GM19468 (cell line): ENCODE results near the gene ZNF662.

ENCODE experiments used
- ATAC-seq: cut with Tn5 transposase; IDR thresholded peaks from one replicate; pipeline ENCODE4 v1.9.1; 2021; ENCODE audit warnings: mild to moderate bottlenecking, moderate library complexity, moderate number of reproducible peaks; ENCODE audit not compliant: unreplicated experiment; ENCODE audit errors: extremely low read depth

ZNF662 gene

GRCh38 chr3:42886294-42886822, 19.6 kb upstream of the ZNF662 start:
- ATAC-seq, result no peak

GRCh38 chr3:42887084-42887483, 18.9 kb upstream of the ZNF662 start:
- ATAC-seq, result no peak

- no peak for ATAC-seq
Measured at GRCh38 chr3:42891042-42891441, 14.9 kb upstream of the ZNF662 start.

- ATAC-seq, result no peak
Measured at GRCh38 chr3:42892169-42892568, 13.8 kb upstream of the ZNF662 start.

GRCh38 chr3:42892807-42893206, 13.1 kb upstream of the ZNF662 start:
- no peak for ATAC-seq

- ATAC-seq, result no peak
Measured at GRCh38 chr3:42894698-42895579, 11.0 kb upstream of the ZNF662 start.

GRCh38 chr3:42895580-42895868, 10.4 kb upstream of the ZNF662 start:
- no peak for ATAC-seq

- no peak for ATAC-seq
Measured at GRCh38 chr3:42898896-42899675, 6.9 kb upstream of the ZNF662 start.

GRCh38 chr3:42900226-42901072, 5.5 kb upstream of the ZNF662 start:
- ATAC-seq, result no peak

- ATAC-seq, result no peak
Measured at GRCh38 chr3:42901073-42901415, 4.9 kb upstream of the ZNF662 start.

- ATAC-seq, result no peak
Measured at GRCh38 chr3:42902257-42902656, 3.7 kb upstream of the ZNF662 start.

GRCh38 chr3:42904076-42904475, 1.9 kb upstream of the ZNF662 start:
- no peak for ATAC-seq

- no peak for ATAC-seq
Measured at GRCh38 chr3:42905740-42906069, 237 bp upstream of the ZNF662 start.

GRCh38 chr3:42906848-42907183, 874 bp downstream of the ZNF662 start:
- no peak for ATAC-seq

- no peak for ATAC-seq
Measured at GRCh38 chr3:42908675-42909074, 2.7 kb downstream of the ZNF662 start.

GRCh38 chr3:42911551-42911950, 5.6 kb downstream of the ZNF662 start:
- ATAC-seq, result no peak

- ATAC-seq, result no peak
Measured at GRCh38 chr3:42914771-42915515, 9.0 kb downstream of the ZNF662 start.

GRCh38 chr3:42923606-42924005, 17.7 kb downstream of the ZNF662 start:
- no peak for ATAC-seq

- no peak for ATAC-seq
Measured at GRCh38 chr3:42926310-42926709, 20.4 kb downstream of the ZNF662 start.

- ATAC-seq, result no peak
Measured at GRCh38 chr3:42934111-42934510, 28.2 kb downstream of the ZNF662 start.
